ENCODE results near the gene PLEKHB2. TPM values are rescaled to one million over a fixed set of nuclear protein-coding genes. Genes with fewer than 3 reads are reported as not detected.
"Not testable (repeated sequence)": the region's sequence is repeated elsewhere in the genome, so short reads cannot be mapped to it uniquely, and the experiment has no call there.

PLEKHB2 gene
- total and polyA plus RNA-seq, 4 experiments from 2014 or later: 45.5 to 84.2 (median 59.3) TPM

DNA sequence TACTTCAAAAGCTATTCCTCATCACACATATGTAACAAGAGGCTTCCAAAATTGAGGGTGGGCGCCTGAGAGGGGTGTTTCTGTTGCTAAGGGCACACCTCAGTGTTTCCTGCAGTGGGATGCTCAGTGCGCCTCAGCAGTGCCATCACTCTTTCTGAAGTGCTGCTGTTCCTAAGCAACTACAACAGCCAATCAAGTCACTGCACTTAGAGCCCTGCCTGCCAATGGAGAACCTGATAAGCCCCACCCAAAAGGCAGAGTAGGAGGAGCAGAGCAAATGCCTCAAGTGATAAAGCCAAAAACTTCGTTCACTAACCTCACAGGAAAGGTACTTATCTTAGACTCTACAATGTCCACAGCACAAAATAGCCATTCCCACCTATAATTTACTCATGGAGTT lies 88.3 kb downstream of the PLEKHB2 start:
- H3K4me3 ChIP-seq (ENCODE audit: low read length in 2 of 2); H3K4me1 Mint-ChIP-seq; H3K27me3 ChIP-seq (ENCODE audit: insufficient read depth, low read length); intact Hi-C loops (cut with micrococcal nuclease); H3K36me3 Mint-ChIP-seq; H3K9me3 ChIP-seq (ENCODE audit: control insufficient read depth in 1 of 2, low read length in 2 of 2); POLR2A ChIA-PET (ENCODE audit: partially characterized antibody); H3K27ac ChIP-seq (ENCODE audit: low read depth, low read length); CTCF ChIA-PET (ENCODE audit: partially characterized antibody); DNase-seq; H3K9me3 Mint-ChIP-seq; H3K27ac Mint-ChIP-seq; H3K4me1 ChIP-seq (ENCODE audit: insufficient read depth, low read length); H3K4me3 Mint-ChIP-seq; H3K36me3 ChIP-seq (ENCODE audit: insufficient read depth, low read length); H3K27me3 Mint-ChIP-seq: not testable (repeated sequence)

DNA sequence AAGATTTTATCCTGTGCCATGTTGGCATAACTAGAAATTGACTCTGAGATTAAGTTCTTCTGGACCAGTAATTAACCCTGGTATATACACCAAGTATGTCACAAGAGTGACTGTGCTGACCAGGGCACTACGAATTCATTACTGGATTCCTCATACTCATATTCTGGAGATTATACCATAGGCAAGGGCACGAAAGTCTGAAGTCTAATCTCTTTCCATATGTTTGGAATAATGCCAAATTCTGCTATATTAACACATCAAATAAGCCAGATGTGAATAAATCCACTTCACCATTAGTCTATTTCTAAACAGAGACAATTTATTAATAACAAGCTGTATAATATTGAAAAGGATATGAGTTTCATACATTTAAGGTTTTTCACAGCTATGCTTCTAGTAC lies 91.0 kb downstream of the PLEKHB2 start:
- H3K4me1 ChIP-seq (ENCODE audit: insufficient read depth, low read length); H3K4me3 ChIP-seq (ENCODE audit: low read length in 2 of 2); DNase-seq; H3K36me3 ChIP-seq (ENCODE audit: insufficient read depth, low read length); H3K9me3 Mint-ChIP-seq; H3K4me3 Mint-ChIP-seq; CTCF ChIA-PET (ENCODE audit: partially characterized antibody); H3K36me3 Mint-ChIP-seq; H3K27ac Mint-ChIP-seq; H3K9me3 ChIP-seq (ENCODE audit: control insufficient read depth in 1 of 2, low read length in 2 of 2); H3K4me1 Mint-ChIP-seq; H3K27me3 Mint-ChIP-seq; POLR2A ChIA-PET (ENCODE audit: partially characterized antibody); H3K27ac ChIP-seq (ENCODE audit: low read depth, low read length); H3K27me3 ChIP-seq (ENCODE audit: insufficient read depth, low read length); intact Hi-C loops (cut with micrococcal nuclease): not testable (repeated sequence)

Other genes starting within 250 kb of the PLEKHB2 start
- 10 to 100 TPM; 79.4 to 81.0 TPM for gene FAM168B, start 11.9 kb upstream of the PLEKHB2 start, total RNA-seq
- 10 to 100 TPM; 17.4 to 37.2 TPM for gene FAM168B, start 11.9 kb upstream of the PLEKHB2 start, polyA plus RNA-seq
- under 1 TPM; 0.11 to 0.17 TPM for gene POTEE, start 104.2 kb downstream of the PLEKHB2 start, total RNA-seq
- under 1 TPM in 1 of 2 donors, not detected in 1; 0.21 TPM for gene POTEE, start 104.2 kb downstream of the PLEKHB2 start, polyA plus RNA-seq